ENCODE data around the gene ROR2.

Gene ROR2

GRCh38 chr9:91818225-91818585, 131.8 kb downstream of the ROR2 start:
- no peak for DNase-seq

GRCh38 chr9:91817493-91818224, 132.4 kb downstream of the ROR2 start:
- DNase-seq: peak; percentile 65

- DNase-seq: no peak
These were observed 132.9 kb downstream of the ROR2 start for GRCh38 chr9:91817106-91817492.

GRCh38 chr9:91816356-91816755, 133.7 kb downstream of the ROR2 start:
- DNase-seq: no peak

GRCh38 chr9:91815896-91816295, 134.1 kb downstream of the ROR2 start:
- no peak for DNase-seq

GRCh38 chr9:91814753-91815152, 135.3 kb downstream of the ROR2 start:
- DNase-seq: no peak

GRCh38 chr9:91814201-91814600, 135.8 kb downstream of the ROR2 start:
- no peak for DNase-seq

GRCh38 chr9:91813176-91813795, 136.7 kb downstream of the ROR2 start:
- DNase-seq: no peak

GRCh38 chr9:91812191-91812590, 137.8 kb downstream of the ROR2 start:
- no peak for DNase-seq

GRCh38 chr9:91811024-91811909, 138.8 kb downstream of the ROR2 start:
- no peak for DNase-seq

GRCh38 chr9:91810286-91810905, 139.6 kb downstream of the ROR2 start:
- no peak for DNase-seq

GRCh38 chr9:91809581-91810285, 140.3 kb downstream of the ROR2 start:
- no peak for DNase-seq

GRCh38 chr9:91807643-91808246, 142.3 kb downstream of the ROR2 start:
- no peak for DNase-seq

GRCh38 chr9:91805031-91805430, 145.0 kb downstream of the ROR2 start:
- no peak for DNase-seq

- DNase-seq: no peak
These were observed 145.9 kb downstream of the ROR2 start for GRCh38 chr9:91803970-91804752.

GRCh38 chr9:91803151-91803940, 146.7 kb downstream of the ROR2 start:
- DNase-seq: no peak

GRCh38 chr9:91802391-91802790, 147.6 kb downstream of the ROR2 start:
- DNase-seq: no peak

- DNase-seq: no peak
These were observed 149.5 kb downstream of the ROR2 start for GRCh38 chr9:91800473-91801030.

- DNase-seq: no peak
These were observed 150.8 kb downstream of the ROR2 start for GRCh38 chr9:91799113-91799744.

All from right kidney (tissue), 1 donor.